IPS-15b (cell line): ENCODE data around the gene GTF2F2.

Source experiments
- H3K27me3 ChIP-seq: one replicate; pipeline ENCODE4 v1.6.1; 2013; ENCODE audit warnings: low read length; ENCODE audit not compliant: control insufficient read depth, insufficient read depth
- H3K36me3 ChIP-seq: one replicate; pipeline ENCODE4 v1.6.1; 2013; ENCODE audit warnings: low read length; ENCODE audit not compliant: control insufficient read depth, insufficient read depth
- H3K4me1 ChIP-seq: one replicate; pipeline ENCODE4 v1.6.1; 2013; ENCODE audit warnings: mild to moderate bottlenecking, low read length; ENCODE audit not compliant: control insufficient read depth, insufficient read depth
- H3K4me3 ChIP-seq: one replicate; pipeline ENCODE4 v1.5.1; 2013; ENCODE audit warnings: low read depth, low read length
- H3K9ac ChIP-seq: one replicate; pipeline ENCODE4 v1.6.1; 2013; ENCODE audit warnings: low read depth, mild to moderate bottlenecking, low read length
- H3K9me3 ChIP-seq: one replicate; pipeline ENCODE4 v1.6.1; 2013; ENCODE audit warnings: mild to moderate bottlenecking, low read length; ENCODE audit not compliant: control insufficient read depth, insufficient read depth

Gene GTF2F2, protein sequence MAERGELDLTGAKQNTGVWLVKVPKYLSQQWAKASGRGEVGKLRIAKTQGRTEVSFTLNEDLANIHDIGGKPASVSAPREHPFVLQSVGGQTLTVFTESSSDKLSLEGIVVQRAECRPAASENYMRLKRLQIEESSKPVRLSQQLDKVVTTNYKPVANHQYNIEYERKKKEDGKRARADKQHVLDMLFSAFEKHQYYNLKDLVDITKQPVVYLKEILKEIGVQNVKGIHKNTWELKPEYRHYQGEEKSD

DNA sequence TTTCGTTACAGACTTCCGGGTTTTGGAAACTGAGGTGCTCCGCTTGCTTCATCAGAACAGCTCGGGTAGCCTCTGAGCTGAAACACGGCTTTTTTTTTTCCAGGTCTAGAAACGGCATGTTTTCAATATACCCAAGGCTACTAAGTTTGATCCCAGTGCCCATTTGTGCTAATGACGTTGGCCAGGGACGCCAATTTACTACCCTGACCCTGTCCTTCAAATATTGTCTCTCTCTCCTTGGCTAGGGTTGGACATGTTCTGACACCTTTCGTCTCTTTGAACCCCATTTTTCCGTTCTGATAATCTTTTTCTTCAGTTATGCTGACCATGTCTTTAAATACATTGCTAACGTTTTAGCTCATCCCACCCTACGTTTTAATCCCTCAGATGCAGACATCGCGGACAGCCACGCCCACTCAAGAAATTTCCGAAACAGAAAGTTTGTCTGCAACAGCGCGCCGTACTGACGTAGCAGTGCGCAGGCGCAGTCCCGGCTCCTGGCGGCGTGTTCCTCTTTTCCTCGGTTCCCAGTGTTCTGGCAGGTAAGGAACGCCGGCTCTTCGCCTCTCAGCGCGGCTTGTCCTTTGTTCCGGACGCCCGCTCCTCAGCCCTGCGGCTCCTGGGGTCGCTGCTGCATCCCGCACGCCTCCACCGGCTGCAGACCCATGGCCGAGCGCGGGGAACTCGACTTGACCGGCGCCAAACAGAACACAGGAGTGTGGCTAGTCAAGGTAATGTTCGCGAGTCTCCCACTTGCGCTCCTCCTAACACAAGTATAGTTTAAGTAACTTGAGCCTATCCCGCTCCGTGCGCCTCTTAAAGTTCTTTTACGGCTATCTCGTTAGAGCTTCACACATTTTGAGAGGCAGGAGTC is at the start of gene GTF2F2:
Gene GTF2F2, plus strand, starts transcription at position 520 of the 874 bp plus-strand sequence. Its CDS starts 146 bp downstream, at position 666.
- H3K36me3 ChIP-seq: no peaks in the 10 kb centered on the region
- peak within 1 kb of the TSS; percentile 93 for H3K9ac ChIP-seq
- H3K4me3 ChIP-seq: peak within 1 kb of the TSS; percentile 99
- H3K9me3 ChIP-seq: no peaks in the 10 kb centered on the region
- no peaks in the 10 kb centered on the region for H3K27me3 ChIP-seq
- no peaks in the 10 kb centered on the region for H3K4me1 ChIP-seq

DNA sequence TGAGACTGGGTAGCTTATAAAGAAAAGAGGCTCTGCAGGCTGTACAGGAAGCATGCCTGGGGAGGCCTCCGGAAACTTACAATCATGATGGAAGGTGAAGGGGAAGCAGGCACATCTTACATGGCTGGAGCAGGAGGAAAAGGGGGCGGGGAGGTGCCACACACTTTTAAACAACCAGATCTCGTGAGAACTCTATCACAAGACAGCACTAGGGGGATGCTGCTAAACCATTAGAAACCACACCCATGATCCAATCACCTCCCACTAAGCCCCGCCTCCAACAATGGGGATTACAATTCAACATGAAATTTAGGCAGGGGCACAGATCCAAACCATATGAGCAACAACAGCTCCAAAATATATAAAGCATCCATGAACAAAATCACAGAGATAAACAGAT is 46.5 kb upstream of the GTF2F2 start:
- Histone ChIP-seq H3K27me3 (no peaks in the 10 kb centered on the region), H3K4me1 (no peaks in the 10 kb centered on the region), H3K9ac (no peak overlapping the region), H3K36me3 (no peaks in the 10 kb centered on the region), H3K4me3 (no peak overlapping the region), H3K9me3 (no peaks in the 10 kb centered on the region)

DNA sequence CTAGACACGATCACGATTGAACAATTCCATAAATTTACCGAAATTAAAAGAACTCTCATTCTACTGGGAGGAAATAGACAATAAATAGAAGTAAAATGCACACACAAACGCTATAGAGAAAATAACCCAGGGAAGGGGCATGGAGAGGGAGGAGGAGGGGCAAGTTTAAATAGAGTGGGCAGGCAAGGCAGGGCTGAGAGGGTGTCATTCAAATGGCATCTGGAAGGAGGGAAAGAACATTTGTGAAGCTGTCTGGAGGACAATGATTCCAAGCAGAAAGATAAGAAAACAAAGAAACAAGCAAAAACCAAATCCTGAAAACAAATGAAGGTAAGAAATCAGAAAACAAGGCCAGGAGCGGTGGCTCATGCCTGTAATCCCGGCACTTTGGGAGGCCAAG is 45.6 kb upstream of the GTF2F2 start:
- Histone ChIP-seq H3K27me3 (no peaks in the 10 kb centered on the region), H3K36me3 (no peaks in the 10 kb centered on the region), H3K9ac (no peak overlapping the region), H3K4me3 (no peak overlapping the region), H3K4me1 (no peaks in the 10 kb centered on the region), H3K9me3 (no peaks in the 10 kb centered on the region)

DNA sequence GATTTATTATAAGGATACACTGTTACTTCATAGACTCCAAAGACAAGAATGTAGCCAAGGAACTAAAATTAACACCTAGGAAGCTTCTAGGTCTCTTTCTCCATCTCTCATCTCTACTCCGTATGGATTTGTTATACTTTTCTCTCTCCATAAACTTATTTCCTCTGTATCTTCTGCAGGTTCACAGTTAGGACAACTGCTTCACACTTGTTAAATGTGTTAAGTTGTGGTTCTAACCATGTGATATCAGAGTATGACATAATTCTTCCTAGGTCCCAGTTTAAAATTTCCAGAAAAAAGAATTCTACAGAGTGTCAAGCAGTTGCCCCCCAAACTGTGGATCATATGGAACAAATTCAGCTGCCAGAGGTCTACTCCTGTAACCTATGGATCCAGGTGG is 42.3 kb upstream of the GTF2F2 start:
- Histone ChIP-seq H3K36me3 (no peaks in the 10 kb centered on the region), H3K4me1 (no peaks in the 10 kb centered on the region), H3K27me3 (no peaks in the 10 kb centered on the region), H3K4me3 (no peak overlapping the region), H3K9ac (no peak overlapping the region), H3K9me3 (no peaks in the 10 kb centered on the region)

DNA sequence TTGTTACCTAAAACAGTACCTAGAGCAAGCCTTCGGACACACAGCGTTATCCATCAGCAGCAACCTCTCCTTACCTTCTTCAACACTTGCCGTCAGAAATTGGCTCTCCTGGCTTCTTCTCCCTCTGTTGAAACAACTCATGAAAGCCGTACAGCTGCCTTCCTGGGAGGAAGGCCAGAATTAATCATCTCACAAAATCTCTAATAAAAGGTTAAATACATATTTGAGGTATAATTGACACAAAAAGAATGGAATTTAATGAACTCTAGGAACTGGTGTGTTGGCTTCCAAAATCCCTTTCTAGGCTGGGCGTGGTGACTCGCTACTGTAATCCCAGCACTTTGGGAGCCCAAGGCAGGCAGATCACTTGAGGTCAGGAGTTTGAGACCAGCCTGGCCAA is 37.3 kb upstream of the GTF2F2 start:
- H3K9ac ChIP-seq: no peak overlapping the region
- H3K36me3 ChIP-seq: no peaks in the 10 kb centered on the region
- H3K4me3 ChIP-seq: no peak overlapping the region
- H3K27me3 ChIP-seq: no peaks in the 10 kb centered on the region
- no peaks in the 10 kb centered on the region for H3K9me3 ChIP-seq
- H3K4me1 ChIP-seq: no peaks in the 10 kb centered on the region

DNA sequence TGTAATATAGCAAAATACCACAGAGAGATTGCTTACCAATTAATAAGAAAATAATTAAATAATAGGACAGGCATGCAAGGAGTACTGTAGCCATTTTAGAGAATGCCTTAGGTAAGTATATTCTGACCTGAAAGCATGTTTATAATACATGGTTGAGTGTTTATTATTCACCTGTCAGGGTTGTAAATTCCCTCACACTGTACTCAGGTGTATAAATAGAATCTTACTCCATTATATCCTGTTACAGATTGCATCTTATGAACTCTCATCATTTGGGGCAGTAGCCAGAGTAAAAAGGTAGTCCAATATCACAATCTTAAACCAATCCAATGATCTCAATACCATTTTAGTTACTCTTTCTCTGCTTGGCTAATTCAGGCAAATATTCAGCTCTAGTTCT is 35.8 kb upstream of the GTF2F2 start:
- no peaks in the 10 kb centered on the region for H3K4me1 ChIP-seq
- no peak overlapping the region for H3K4me3 ChIP-seq
- no peaks in the 10 kb centered on the region for H3K27me3 ChIP-seq
- H3K36me3 ChIP-seq: no peaks in the 10 kb centered on the region
- no peaks in the 10 kb centered on the region for H3K9me3 ChIP-seq
- H3K9ac ChIP-seq: no peak overlapping the region

DNA sequence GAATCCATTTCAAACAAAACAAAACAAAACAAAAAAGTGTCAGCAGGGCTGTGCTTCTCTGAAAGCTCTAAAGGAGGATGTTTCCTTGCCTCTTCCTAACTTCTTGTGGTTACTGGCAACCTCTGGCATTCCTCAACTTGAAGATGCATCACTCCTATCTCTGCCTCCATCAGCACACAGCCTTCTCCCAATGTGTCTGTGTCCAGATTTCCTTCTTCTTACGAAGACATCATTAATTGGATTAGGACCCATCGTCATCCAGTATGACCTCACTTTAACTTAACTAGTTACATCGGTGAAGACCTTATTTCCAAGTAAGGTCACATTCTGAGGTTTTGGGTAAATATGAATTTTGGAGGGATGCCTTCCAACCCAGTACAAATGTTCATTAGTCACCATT is 33.8 kb upstream of the GTF2F2 start:
- Histone ChIP-seq H3K9me3 (no peaks in the 10 kb centered on the region), H3K27me3 (no peaks in the 10 kb centered on the region), H3K9ac (no peak overlapping the region), H3K36me3 (no peaks in the 10 kb centered on the region), H3K4me1 (no peaks in the 10 kb centered on the region), H3K4me3 (no peak overlapping the region)

DNA sequence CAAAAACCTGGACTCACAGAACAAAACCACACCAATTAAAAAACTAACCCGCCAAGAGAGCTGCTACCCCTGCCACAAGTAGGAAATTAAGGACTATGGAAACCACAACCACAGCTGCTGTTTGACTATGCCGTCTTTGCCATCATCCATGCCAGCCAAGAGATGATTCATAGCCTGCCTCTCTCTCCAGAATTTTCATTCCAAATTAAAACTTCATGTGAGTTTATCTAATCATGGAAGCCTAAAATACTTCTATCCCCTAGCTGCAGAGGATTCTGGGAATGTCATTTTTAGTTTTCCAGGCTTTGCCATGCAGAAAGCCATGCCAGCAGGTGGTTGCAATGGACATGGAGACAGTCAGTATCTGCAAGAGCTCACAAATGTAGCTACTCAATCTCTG is 27.6 kb upstream of the GTF2F2 start:
- Histone ChIP-seq H3K9me3 (no peaks in the 10 kb centered on the region), H3K36me3 (no peaks in the 10 kb centered on the region), H3K4me1 (no peaks in the 10 kb centered on the region), H3K4me3 (no peak overlapping the region), H3K27me3 (no peaks in the 10 kb centered on the region), H3K9ac (no peak overlapping the region)

DNA sequence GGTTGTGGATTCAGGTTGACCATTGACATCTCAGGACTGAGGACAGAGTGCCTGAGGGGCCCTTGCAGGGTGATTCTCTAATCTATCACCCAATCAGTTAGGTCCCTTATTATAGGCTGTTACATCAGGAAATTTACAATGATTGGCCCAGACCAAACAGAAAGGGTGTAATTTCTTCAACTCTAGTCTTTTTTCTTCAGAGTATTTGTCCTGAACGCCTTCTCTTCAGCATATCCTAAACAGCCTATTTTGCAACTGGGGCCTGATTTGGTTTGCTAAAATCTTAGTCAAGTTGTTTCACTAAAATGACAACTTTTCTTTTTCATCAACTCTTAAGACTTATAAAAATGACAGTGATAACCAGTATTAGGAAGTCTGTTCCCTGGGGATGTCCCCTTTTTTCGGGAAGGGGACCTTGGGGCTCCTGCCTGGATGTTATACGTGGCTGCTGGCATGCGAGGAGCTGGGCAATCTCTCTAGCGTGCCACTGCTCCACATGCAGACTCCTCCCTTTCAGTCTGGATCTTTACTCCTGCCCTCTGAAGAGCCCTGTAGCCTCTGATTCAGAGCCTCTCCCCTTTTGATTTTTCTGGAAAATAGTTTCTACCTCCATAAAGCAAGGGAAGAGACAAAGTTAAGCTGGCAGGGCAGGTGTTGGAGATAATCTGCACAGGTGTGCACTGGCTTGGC is 19.6 kb upstream of the GTF2F2 start:
- no peaks in the 10 kb centered on the region for H3K36me3 ChIP-seq
- no peak overlapping the region for H3K4me3 ChIP-seq
- no peaks in the 10 kb centered on the region for H3K9me3 ChIP-seq
- H3K9ac ChIP-seq: peak overlapping the region; percentile 24
- H3K4me1 ChIP-seq: peaks cover 16% of the 10 kb centered on the region
- H3K27me3 ChIP-seq: no peaks in the 10 kb centered on the region

DNA sequence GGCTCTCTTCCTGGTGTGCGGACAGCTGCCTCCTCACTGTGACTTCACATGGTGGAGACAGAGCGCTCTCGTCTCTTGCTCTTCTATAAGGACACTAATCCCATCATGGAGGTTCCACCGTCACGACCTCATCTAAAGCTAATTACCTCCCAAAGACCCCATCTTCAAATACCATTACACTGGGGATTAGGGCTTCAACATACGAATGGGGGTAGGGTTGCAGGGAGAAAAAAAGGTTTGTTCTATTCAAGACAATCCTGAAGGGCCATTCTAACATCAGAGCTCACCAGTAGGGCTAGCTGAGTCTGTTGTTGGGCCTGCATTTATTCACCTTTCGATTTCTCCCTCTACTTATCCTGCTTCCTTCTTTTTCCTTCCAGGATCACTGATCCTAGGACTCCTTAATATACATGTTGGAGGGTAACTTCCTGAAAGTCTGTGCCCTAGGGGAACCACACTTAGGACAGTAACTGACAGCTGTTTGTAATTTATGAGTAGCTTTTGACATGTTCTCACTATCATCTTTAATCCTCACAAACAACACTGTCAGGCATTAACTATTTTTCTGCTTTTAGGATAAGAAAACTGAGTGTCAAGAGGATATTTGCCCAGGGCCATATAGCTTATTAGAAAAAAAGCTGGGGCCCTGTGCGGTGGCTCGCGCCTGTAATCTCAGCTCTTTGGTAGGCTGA is 18.8 kb upstream of the GTF2F2 start:
- peaks cover 16% of the 10 kb centered on the region for H3K4me1 ChIP-seq
- H3K9ac ChIP-seq: peak overlapping the region; percentile 24
- H3K27me3 ChIP-seq: no peaks in the 10 kb centered on the region
- no peaks in the 10 kb centered on the region for H3K36me3 ChIP-seq
- no peaks in the 10 kb centered on the region for H3K9me3 ChIP-seq
- H3K4me3 ChIP-seq: no peak overlapping the region

DNA sequence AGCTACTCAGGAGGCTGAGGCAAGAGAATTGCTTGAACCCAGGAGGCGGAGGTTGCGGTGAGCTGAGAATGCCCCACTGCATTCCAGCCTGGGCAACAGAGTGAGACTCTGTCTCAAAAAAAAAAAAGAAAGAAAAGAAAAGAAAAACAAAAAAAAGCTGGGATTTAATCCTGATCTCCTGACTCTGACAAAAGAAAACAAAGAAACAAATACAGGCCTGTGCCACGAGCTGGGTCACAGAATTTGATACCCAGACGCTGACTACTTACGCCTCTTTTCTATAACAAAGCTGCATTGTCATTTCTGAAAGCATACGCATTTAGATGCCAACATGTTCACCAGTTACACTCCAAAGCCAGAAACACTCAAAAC is 18.2 kb upstream of the GTF2F2 start:
- no peaks in the 10 kb centered on the region for H3K36me3 ChIP-seq

More for the DNA sequence above, 18.2 kb upstream of the GTF2F2 start:
- no peak overlapping the region for H3K4me3 ChIP-seq
- peak overlapping the region; percentile 8 for H3K9ac ChIP-seq
- H3K4me1 ChIP-seq: peaks cover 16% of the 10 kb centered on the region
- no peaks in the 10 kb centered on the region for H3K27me3 ChIP-seq
- no peaks in the 10 kb centered on the region for H3K9me3 ChIP-seq
